Ishikawa (cell line): Measurements from ENCODE around the gene MBNL1.

Experiments used
- CEBPB ChIP-seq: IDR thresholded peaks from 2 replicates; pipeline ENCODE4 v1.6.1; 2012
- CREB1 ChIP-seq: IDR thresholded peaks from 2 replicates; pipeline ENCODE4 v1.6.1; 2012; ENCODE audit warnings: low read depth
- EGR1 ChIP-seq: IDR thresholded peaks from 2 replicates; pipeline ENCODE4 v1.6.1; 2012
- EP300 ChIP-seq: IDR thresholded peaks from 2 replicates; pipeline ENCODE4 v1.6.1; 2012; ENCODE audit warnings: borderline replicate concordance
- FOXM1 ChIP-seq: IDR thresholded peaks from 2 replicates; pipeline ENCODE4 v1.6.1; 2012; ENCODE audit warnings: low read depth, borderline replicate concordance
- NFIC ChIP-seq: IDR thresholded peaks from 2 replicates; pipeline ENCODE4 v1.6.1; 2012
- RAD21 ChIP-seq: IDR thresholded peaks from 2 replicates; pipeline ENCODE4 v1.6.1; 2012; ENCODE audit warnings: low read depth
- TAF1 ChIP-seq: IDR thresholded peaks from 2 replicates; pipeline ENCODE4 v1.6.1; 2012; ENCODE audit warnings: low read depth, mild to moderate bottlenecking
- TCF12 ChIP-seq: IDR thresholded peaks from 2 replicates; pipeline ENCODE4 v1.6.1; 2012; ENCODE audit warnings: low read depth
- TEAD4 ChIP-seq: IDR thresholded peaks from 2 replicates; pipeline ENCODE4 v1.6.1; 2012
- YY1 ChIP-seq: IDR thresholded peaks from 2 replicates; pipeline ENCODE4 v1.6.1; 2012; ENCODE audit warnings: low read depth
- ZBTB7A ChIP-seq: IDR thresholded peaks from 2 replicates; pipeline ENCODE4 v1.6.1; 2012; ENCODE audit warnings: low read depth
- TF ChIP-seq, protein P1 (sequence below): IDR thresholded peaks from 2 replicates; pipeline ENCODE4 v1.6.1; 2012
- TF ChIP-seq, protein P2 (sequence below): IDR thresholded peaks from 2 replicates; pipeline ENCODE4 v1.6.1; 2012; ENCODE audit warnings: low read depth, mild to moderate bottlenecking
- TF ChIP-seq, protein P3 (sequence below): IDR thresholded peaks from 2 replicates; pipeline ENCODE4 v1.6.1; 2012

The MBNL1 gene

DNA sequence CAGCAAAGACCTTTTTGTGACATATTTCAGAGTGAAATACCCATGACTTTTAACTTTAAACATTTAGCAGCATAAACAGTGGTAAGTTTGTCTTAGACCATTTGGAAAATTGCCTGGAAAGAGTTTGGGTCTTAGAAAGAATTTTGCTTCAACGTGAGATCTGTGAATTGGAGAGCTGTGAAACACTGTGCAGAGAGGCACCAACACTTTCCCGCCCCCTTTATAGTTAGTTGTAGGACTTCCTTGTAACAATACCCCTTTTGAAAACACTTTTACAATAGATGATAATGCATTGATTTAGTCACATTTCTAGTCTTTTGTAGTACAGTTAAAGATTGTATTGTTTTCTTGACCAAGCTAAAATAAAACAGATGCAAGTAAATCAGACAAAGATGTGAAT is 43.5 kb upstream of the MBNL1 start:
- TF ChIP-seq TEAD4 (no peak), FOXM1 (no peak), NFIC (no peak), CEBPB (no peak)

DNA sequence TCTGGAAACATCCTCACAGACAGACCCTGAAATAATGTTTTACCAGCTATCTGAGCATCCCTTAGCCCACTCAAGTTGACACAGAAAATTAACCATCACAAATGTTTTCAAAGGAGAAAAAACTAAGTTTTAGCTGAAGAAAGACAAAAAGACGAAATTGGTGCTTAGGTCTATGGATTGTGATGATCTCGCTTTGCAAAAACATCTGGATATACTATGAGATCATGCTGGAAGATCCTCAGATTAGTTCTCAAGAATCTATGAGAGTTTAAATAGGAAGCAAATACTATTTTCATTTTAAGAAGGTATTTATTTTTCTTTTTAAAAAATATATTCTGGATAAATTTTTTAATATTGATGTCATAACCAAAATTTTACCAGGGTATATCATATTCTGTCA is 42.6 kb upstream of the MBNL1 start:
- TF ChIP-seq NFIC (no peak), YY1 (no peak), CREB1 (no peak)

DNA sequence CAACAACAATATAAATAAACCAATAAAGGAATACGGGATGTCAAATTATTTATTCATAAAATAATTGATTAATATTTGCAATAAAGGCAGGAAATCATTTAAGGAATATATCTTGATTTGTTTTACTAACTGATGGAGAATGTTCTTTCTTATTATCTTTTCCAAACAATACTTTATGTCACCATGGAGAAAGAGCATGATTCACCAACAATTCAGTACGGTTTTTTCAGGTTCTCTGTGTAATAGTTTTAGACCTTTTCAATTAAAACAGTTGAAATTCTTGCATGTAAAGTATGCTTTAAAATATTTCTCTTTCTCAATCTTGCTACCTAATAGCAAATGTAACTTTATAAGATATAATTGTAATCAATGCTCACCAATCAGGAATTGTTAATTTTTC is 41.7 kb upstream of the MBNL1 start:
- TF ChIP-seq, protein P1, sequence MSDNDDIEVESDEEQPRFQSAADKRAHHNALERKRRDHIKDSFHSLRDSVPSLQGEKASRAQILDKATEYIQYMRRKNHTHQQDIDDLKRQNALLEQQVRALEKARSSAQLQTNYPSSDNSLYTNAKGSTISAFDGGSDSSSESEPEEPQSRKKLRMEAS, result no peak
- TF ChIP-seq EP300 (no peak), YY1 (no peak), TAF1 (no peak), RAD21 (no peak), CEBPB (no peak), TCF12 (no peak), FOXM1 (no peak), ZBTB7A (no peak)
- TF ChIP-seq, protein P2, sequence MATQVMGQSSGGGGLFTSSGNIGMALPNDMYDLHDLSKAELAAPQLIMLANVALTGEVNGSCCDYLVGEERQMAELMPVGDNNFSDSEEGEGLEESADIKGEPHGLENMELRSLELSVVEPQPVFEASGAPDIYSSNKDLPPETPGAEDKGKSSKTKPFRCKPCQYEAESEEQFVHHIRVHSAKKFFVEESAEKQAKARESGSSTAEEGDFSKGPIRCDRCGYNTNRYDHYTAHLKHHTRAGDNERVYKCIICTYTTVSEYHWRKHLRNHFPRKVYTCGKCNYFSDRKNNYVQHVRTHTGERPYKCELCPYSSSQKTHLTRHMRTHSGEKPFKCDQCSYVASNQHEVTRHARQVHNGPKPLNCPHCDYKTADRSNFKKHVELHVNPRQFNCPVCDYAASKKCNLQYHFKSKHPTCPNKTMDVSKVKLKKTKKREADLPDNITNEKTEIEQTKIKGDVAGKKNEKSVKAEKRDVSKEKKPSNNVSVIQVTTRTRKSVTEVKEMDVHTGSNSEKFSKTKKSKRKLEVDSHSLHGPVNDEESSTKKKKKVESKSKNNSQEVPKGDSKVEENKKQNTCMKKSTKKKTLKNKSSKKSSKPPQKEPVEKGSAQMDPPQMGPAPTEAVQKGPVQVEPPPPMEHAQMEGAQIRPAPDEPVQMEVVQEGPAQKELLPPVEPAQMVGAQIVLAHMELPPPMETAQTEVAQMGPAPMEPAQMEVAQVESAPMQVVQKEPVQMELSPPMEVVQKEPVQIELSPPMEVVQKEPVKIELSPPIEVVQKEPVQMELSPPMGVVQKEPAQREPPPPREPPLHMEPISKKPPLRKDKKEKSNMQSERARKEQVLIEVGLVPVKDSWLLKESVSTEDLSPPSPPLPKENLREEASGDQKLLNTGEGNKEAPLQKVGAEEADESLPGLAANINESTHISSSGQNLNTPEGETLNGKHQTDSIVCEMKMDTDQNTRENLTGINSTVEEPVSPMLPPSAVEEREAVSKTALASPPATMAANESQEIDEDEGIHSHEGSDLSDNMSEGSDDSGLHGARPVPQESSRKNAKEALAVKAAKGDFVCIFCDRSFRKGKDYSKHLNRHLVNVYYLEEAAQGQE, result no peak
- TF ChIP-seq, protein P3, sequence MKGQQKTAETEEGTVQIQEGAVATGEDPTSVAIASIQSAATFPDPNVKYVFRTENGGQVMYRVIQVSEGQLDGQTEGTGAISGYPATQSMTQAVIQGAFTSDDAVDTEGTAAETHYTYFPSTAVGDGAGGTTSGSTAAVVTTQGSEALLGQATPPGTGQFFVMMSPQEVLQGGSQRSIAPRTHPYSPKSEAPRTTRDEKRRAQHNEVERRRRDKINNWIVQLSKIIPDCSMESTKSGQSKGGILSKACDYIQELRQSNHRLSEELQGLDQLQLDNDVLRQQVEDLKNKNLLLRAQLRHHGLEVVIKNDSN, result no peak

DNA sequence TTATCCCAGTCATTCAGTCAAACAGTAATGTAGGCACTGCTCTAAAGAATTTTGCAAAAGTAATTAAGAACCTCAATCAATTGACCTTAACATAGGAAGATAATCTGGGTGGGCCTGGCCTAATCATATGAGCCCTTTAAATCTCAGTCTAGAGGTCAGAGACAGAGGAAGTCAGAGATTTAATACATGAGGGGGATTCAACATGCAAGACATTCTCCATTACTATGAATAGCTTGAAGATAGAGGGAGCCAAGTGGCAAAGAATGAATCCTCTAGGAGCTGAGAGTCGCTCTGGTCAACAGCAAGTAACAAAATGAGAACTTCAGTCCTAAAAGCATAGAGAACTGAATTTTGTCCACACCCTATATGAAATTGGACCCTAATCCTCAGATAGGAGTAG is 39.0 kb upstream of the MBNL1 start:
- TF ChIP-seq RAD21 (no peak), EGR1 (no peak), CREB1 (no peak), CEBPB (no peak), FOXM1 (no peak), EP300 (no peak), TEAD4 (no peak)
- TF ChIP-seq, protein P3, result no peak
- TF ChIP-seq, protein P1, result no peak
- TF ChIP-seq, protein P2, result no peak

DNA sequence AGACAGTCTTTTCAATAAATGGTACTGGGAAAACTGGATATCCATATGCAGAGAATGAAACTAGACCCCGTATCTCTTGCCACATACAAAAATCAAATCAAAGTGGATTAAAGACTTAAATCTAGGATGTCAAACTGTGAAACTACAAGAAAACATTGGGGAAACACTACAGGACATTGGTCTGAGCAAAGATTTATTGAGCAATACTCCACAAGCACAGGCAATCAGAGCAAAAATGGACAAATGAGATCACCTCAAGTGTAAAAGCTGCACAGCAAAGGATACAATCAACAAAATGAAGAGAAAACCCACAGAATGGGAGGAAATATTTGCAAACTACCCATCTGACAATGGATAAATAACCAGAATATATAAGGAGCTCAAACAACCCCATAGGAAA is 38.4 kb upstream of the MBNL1 start:
- TF ChIP-seq YY1 (no peak), CEBPB (no peak), NFIC (no peak), CREB1 (no peak), ZBTB7A (no peak), TEAD4 (no peak), TAF1 (no peak)
- TF ChIP-seq, protein P2, result no peak
- TF ChIP-seq, protein P3, result no peak
- TF ChIP-seq, protein P1, result no peak
